Tibial artery (tissue), 4 donors: Measurements from ENCODE around the gene PEAR1.

Experiments used
- DNase-seq, 2 donors: peaks; one replicate each; pipeline ENCODE4 v3.0.0-alpha.2; 2019
- H3K27ac ChIP-seq, 2 donors: fragments of 200-600 bp; sonication (generic) in 1 of 2; 1 replicate in 1 of 2; 2 replicates in 1 of 2; pipeline ENCODE4 v1.5.1; 2018 to 2019; ENCODE audit warnings: mild to moderate bottlenecking in 1 of 2
- H3K27me3 ChIP-seq, 2 donors: fragments of 200-600 bp; sonication (generic) in 1 of 2; one replicate each; pipeline versions ENCODE4 v1.5.1 to v1.6.0; 2016 to 2019
- H3K36me3 ChIP-seq, 3 donors: fragments of 200-600 bp; sonication (generic) in 2 of 3; one replicate each; pipeline ENCODE4 v1.5.1; 2016 to 2019; ENCODE audit warnings: mild to moderate bottlenecking in 2 of 3
- H3K4me1 ChIP-seq, 4 donors: fragments of 200-600 bp; sonication (generic) in 2 of 4; 1 replicate in 3 of 4; 2 replicates in 1 of 4; pipeline ENCODE4 v1.5.1; 2016 to 2019
- H3K4me3 ChIP-seq, 2 donors: fragments of 200-600 bp; sonication (generic) in 1 of 2; 1 replicate in 1 of 2; 2 replicates in 1 of 2; pipeline ENCODE4 v1.5.1; 2018 to 2019; ENCODE audit warnings: mild to moderate bottlenecking in 2 of 2
- H3K9me3 ChIP-seq, 3 donors: fragments of 200-600 bp; sonication (generic) in 1 of 3; one replicate each; pipeline ENCODE4 v1.5.1; 2016 to 2019
- CTCF ChIP-seq, 2 experiments: fragments of 200-600 bp in 1 of 2; fragments of 450-650 bp in 1 of 2; IDR thresholded peaks; one replicate each; pipeline ENCODE4 v1.5.1; 2017 to 2019; ENCODE audit warnings: antibody characterized with exemption in 2 of 2, mild to moderate bottlenecking in 1 of 2, moderate library complexity in 1 of 2
- intact Hi-C: fragments of 100-400 bp; cut with DNase I; formaldehyde crosslinking; loops from one replicate; pipeline ENCODE4 v1.15.0; 2023; ENCODE audit warnings: low total_unique reads

The PEAR1 gene

DNA sequence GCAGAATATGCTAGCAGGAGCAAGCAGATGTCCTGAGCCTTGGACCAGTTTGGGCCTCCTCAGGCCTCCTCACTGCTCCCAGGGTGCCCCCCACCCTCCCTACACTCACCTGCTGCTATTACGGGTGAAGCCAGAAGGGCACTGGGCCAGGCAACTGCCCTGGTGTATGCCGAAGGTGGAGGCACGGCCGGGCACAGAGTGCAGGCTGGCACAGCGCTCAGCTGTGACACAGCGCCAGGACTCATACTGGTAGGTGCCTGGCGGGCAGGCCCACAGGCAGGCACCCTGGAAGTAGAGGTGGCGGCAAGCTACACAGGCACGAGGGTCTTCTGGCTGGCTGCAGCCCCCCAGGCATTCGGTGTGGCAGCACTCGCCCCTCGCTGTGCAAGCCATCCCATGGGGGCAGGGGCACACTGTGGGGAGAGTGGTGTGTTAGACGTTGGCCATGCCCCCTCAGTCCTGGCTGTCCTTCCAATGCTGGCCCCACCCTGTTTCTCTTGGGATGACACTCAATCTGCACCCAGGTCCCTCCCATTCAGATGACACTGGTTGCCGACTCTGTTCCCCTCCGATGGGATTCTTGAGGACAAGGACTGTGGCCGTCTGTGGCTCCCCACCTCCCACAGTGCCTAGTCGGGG is 41.6 kb upstream of the PEAR1 start:
- Histone ChIP-seq H3K27me3 (peaks cover 0 to 64% of the 10 kb centered on the region in 2 donors), H3K4me3 (no peak overlapping the region), H3K9me3 (no peaks in the 10 kb centered on the region), H3K36me3 (no peaks in the 10 kb centered on the region), H3K4me1 (peaks cover 0 to 15% (median 0%) of the 10 kb centered on the region in 4 donors), H3K27ac (no peak overlapping the region)
- no peak for TF ChIP-seq CTCF (IDR thresholded peaks at IDR 0.05)
- intact Hi-C loops, result no loop called here
- DNase-seq, result no peak

DNA sequence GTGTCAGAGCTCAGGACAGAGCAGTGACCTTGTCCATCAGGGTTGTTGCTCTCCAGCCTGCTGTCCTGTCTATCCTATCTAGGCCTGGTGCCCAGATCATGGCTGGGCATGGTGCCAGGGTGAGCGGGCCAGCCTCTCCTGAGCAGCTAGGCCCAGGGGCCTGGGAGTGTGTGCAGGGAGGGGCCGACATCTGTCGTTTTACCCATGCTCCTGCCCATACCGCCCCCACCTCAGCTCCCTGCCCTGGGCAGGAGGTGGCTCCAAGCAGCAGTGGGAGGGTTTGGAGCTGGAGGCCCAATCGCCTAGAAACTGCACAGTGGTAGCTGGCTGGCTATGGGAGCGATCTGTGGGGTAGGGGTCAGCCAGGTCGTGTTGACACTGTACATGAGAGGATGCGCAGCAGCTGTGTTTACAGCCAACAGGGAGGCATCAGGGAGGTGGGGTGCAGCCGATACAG is 41.1 kb upstream of the PEAR1 start:
- intact Hi-C loops, result no loop called here
- Histone ChIP-seq H3K4me1 (peaks cover 0 to 15% (median 0%) of the 10 kb centered on the region in 4 donors), H3K27ac (no peak overlapping the region), H3K36me3 (no peaks in the 10 kb centered on the region), H3K4me3 (no peak overlapping the region), H3K9me3 (no peaks in the 10 kb centered on the region), H3K27me3 (peaks cover 0 to 62% of the 10 kb centered on the region in 2 donors)
- no peak for TF ChIP-seq CTCF (IDR thresholded peaks at IDR 0.05)
- DNase-seq, result no peak

DNA sequence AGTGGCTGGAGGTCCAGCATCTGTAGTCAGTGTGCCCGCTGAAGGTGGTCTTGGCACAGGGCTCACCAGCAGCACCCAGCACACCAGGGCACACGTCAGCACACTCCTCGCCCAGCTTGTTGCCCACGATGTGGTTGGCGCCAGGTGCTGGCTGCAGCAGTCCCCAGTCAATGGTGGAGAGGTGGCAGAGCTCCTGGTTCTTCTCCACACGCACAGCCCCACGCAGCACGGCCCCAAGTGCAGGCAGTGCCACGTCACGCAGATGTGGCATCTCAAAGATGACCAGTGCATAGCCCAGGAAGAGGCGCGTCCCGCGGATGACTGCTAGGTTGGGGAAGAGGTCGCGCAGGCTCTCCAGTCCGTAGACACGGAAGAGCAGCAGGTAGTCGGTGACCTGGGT is 39.8 kb upstream of the PEAR1 start:
- H3K4me1 ChIP-seq, result peaks cover 0 to 13% (median 1%) of the 10 kb centered on the region in 4 donors
- intact Hi-C loops, result no loop called here
- DNase-seq, result no peak
- no peaks in the 10 kb centered on the region for H3K9me3 ChIP-seq
- no peak overlapping the region for H3K4me3 ChIP-seq
- no peaks in the 10 kb centered on the region for H3K36me3 ChIP-seq
- no peak overlapping the region for H3K27ac ChIP-seq
- H3K27me3 ChIP-seq, result peaks cover 0 to 62% of the 10 kb centered on the region in 2 donors
- TF ChIP-seq CTCF (IDR thresholded peaks at IDR 0.05), result no peak

DNA sequence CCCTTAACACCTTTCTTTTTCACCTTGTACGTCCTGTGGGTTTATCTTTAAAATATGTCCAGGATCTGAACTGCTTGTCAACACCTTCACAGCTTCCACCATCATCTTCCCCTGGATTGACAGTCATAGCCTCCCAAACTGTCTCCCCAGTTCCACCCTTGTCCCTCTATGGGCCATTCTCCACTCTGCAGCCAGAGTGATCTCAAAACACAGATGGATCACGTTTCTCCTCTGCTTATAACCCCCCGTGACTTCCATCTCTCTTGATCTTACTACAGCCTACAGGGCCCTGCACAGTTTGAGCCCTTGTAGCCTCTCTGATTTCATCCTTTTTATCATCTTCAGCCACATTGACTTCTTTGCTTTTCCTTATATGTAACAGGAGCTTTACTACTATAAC is 38.9 kb upstream of the PEAR1 start:
- no peaks in the 10 kb centered on the region for H3K9me3 ChIP-seq
- intact Hi-C loops, result no loop called here
- TF ChIP-seq CTCF (IDR thresholded peaks at IDR 0.05), result no peak
- no peak for DNase-seq
- no peak overlapping the region for H3K4me3 ChIP-seq
- no peak overlapping the region for H3K27ac ChIP-seq
- peaks cover 0 to 18% (median 10%) of the 10 kb centered on the region in 4 donors for H3K4me1 ChIP-seq
- H3K36me3 ChIP-seq, result no peaks in the 10 kb centered on the region
- H3K27me3 ChIP-seq, result peaks cover 0 to 63% of the 10 kb centered on the region in 2 donors

GRCh38 chr1:156856282-156856785 is 37.2 kb upstream of the PEAR1 start:
- H3K27ac ChIP-seq, result no peak overlapping the region
- peaks cover 0 to 74% of the 10 kb centered on the region in 2 donors for H3K27me3 ChIP-seq
- no peak overlapping the region for H3K4me3 ChIP-seq
- no peaks in the 10 kb centered on the region for H3K36me3 ChIP-seq
- DNase-seq, result no peak
- TF ChIP-seq CTCF (IDR thresholded peaks at IDR 0.05), result no peak
- H3K4me1 ChIP-seq, result peaks cover 0 to 35% (median 25%) of the 10 kb centered on the region in 4 donors
- intact Hi-C loops, result no loop called here
- H3K9me3 ChIP-seq, result no peaks in the 10 kb centered on the region
